IPS-18c (cell line): ENCODE data around the gene CCR7.

ENCODE experiments used
- H3K4me3 ChIP-seq: 2 replicates; pipeline ENCODE4 v1.7.0; 2013; ENCODE audit warnings: low read depth, mild to moderate bottlenecking, low read length, moderate library complexity; ENCODE audit not compliant: insufficient read depth
- H3K9me3 ChIP-seq: one replicate; pipeline ENCODE4 v1.6.1; 2013; ENCODE audit warnings: mild to moderate bottlenecking, low read length, moderate library complexity; ENCODE audit not compliant: control insufficient read depth, insufficient read depth

The CCR7 gene

GRCh38 chr17:40564883-40565768, at the start of gene CCR7:
CCR7 (minus strand) TSS chr17:40565472; CDS start chr17:40565409, 63 bp downstream.
- no peaks in the 10 kb centered on the region for H3K9me3 ChIP-seq
- H3K4me3 ChIP-seq, result no peak within 1 kb of the TSS; the same call in 1 of the 2 replicates

- no peaks in the 10 kb centered on the region for H3K9me3 ChIP-seq
- H3K4me3 ChIP-seq, result no peak overlapping the region
These were observed 49.3 kb upstream of the CCR7 start for GRCh38 chr17:40614431-40615067.

- H3K4me3 ChIP-seq, result no peak overlapping the region
These were observed 48.3 kb upstream of the CCR7 start for GRCh38 chr17:40613467-40614154.

GRCh38 chr17:40612599-40613244, 47.5 kb upstream of the CCR7 start:
- Histone ChIP-seq H3K4me3 (no peak overlapping the region), H3K9me3 (no peaks in the 10 kb centered on the region)

More at GRCh38 chr17:40613467-40614154, 48.3 kb upstream of the CCR7 start:
- no peaks in the 10 kb centered on the region for H3K9me3 ChIP-seq

GRCh38 chr17:40611840-40612474, 46.7 kb upstream of the CCR7 start:
- Histone ChIP-seq H3K9me3 (no peaks in the 10 kb centered on the region), H3K4me3 (no peak overlapping the region)

GRCh38 chr17:40610359-40610758, 45.1 kb upstream of the CCR7 start:
- no peaks in the 10 kb centered on the region for H3K9me3 ChIP-seq
- no peak overlapping the region for H3K4me3 ChIP-seq

GRCh38 chr17:40608061-40608581, 42.8 kb upstream of the CCR7 start:
- H3K4me3 ChIP-seq, result no peak overlapping the region
- no peaks in the 10 kb centered on the region for H3K9me3 ChIP-seq

- Histone ChIP-seq H3K9me3 (no peaks in the 10 kb centered on the region), H3K4me3 (no peak overlapping the region)
These were observed 42.4 kb upstream of the CCR7 start for GRCh38 chr17:40607641-40608040.

- no peak overlapping the region for H3K4me3 ChIP-seq
- H3K9me3 ChIP-seq, result no peaks in the 10 kb centered on the region
These were observed 41.5 kb upstream of the CCR7 start for GRCh38 chr17:40606548-40607353.

GRCh38 chr17:40605306-40605705, 40.0 kb upstream of the CCR7 start:
- H3K4me3 ChIP-seq, result no peak overlapping the region
- no peaks in the 10 kb centered on the region for H3K9me3 ChIP-seq

- Histone ChIP-seq H3K4me3 (no peak overlapping the region), H3K9me3 (no peaks in the 10 kb centered on the region)
These were observed 39.2 kb upstream of the CCR7 start for GRCh38 chr17:40604327-40605080.

GRCh38 chr17:40602445-40603443, 37.5 kb upstream of the CCR7 start:
- Histone ChIP-seq H3K4me3 (no peak overlapping the region), H3K9me3 (no peaks in the 10 kb centered on the region)

- no peaks in the 10 kb centered on the region for H3K9me3 ChIP-seq
These were observed 35.3 kb upstream of the CCR7 start for GRCh38 chr17:40600486-40601046.

GRCh38 chr17:40599468-40599763, 34.1 kb upstream of the CCR7 start:
- Histone ChIP-seq H3K9me3 (no peaks in the 10 kb centered on the region), H3K4me3 (no peak overlapping the region)

More at GRCh38 chr17:40600486-40601046, 35.3 kb upstream of the CCR7 start:
- no peak overlapping the region for H3K4me3 ChIP-seq
